GM18858 (cell line): ENCODE data around the gene POLR1F.
A peak's percentile ranks its signal among the peaks of the same experiment; 100 is the strongest.
"Not testable (repeated sequence)": the region's sequence is repeated elsewhere in the genome, so short reads cannot be mapped to it uniquely, and the experiment has no call there.

Experiments
- ATAC-seq: cut with Tn5 transposase; IDR thresholded peaks from one replicate; pipeline ENCODE4 v1.9.1; 2021; ENCODE audit not compliant: unreplicated experiment

Gene POLR1F, protein sequence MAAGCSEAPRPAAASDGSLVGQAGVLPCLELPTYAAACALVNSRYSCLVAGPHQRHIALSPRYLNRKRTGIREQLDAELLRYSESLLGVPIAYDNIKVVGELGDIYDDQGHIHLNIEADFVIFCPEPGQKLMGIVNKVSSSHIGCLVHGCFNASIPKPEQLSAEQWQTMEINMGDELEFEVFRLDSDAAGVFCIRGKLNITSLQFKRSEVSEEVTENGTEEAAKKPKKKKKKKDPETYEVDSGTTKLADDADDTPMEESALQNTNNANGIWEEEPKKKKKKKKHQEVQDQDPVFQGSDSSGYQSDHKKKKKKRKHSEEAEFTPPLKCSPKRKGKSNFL

GRCh38 chr7:19708397-19709248 is at the start of gene POLR1F:
POLR1F (minus strand) TSS chr7:19709037; CDS start chr7:19709016, 21 bp downstream.
- ATAC-seq = peak; percentile 98

GRCh38 chr7:19754521-19755116 is 45.8 kb upstream of the POLR1F start:
- ATAC-seq = no peak

DNA sequence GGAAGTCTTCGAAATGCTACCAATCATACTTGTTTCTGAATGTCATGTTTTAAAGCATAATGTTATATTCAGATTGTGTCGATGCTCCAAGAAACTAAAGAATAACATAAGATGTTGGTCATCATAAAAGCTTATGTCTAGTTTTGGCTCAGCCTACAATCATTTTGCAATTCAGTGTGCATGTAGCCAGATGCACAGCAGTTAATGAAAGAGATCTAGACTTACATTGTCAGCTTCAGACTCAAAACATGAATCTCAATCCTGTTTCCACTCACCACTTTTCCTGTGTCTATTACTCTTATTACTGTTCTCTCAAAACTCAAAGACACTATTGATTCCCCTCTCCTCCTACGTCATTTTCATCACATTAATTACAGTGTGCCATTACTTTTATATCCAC is 43.2 kb upstream of the POLR1F start:
- no peak for ATAC-seq

- no peak for ATAC-seq
Observed at GRCh38 chr7:19749658-19750057, 40.8 kb upstream of the POLR1F start.

DNA sequence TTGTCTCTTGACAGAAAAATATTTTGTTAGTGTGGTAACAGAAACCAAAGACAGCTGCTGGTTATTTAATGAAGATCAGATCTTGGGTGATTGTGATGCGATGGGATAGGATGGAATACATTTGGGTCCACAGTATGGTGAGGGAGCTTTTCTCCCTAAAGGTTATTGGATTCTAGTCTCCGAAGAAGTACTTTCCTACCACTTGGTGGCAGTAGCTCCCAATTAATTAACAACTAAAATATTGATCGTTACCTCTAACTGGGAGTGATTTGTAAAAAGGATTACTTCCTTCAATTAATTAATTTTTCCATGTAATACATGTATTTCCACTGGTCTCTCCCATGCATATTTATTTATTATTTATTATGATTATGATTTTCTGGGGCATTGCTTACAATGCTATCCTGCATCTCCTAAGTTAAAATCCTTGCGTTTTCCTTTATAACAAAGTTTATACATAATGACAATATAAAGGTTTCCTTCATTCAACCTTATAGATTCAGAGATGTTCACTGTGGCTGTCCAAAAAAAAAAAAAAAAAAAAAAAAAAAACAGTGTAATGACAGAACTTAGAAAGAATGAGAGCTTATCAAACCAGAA is 39.0 kb upstream of the POLR1F start:
- ATAC-seq = peak; percentile 47

GRCh38 chr7:19744075-19744474 is 35.2 kb upstream of the POLR1F start:
- ATAC-seq = no peak

- no peak for ATAC-seq
Observed at GRCh38 chr7:19728716-19729115, 19.9 kb upstream of the POLR1F start.

DNA sequence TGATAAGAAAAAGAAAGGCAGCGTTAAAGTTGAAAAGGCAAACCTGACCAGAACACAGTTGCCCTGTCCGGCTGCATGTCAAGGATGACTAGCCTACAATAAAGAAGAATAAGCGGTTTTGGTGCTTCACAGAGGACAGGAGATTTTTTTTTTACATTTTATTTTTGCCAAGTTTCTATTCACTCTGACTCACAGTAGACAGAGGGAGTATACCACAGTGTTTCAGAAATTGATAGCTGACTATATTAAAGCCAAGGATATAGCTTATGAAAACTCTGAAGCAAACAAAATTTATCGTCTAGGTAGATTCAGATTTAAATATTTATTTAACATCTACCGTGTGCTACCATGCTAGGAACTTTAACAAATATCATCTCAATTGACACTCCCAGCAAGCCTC is 16.9 kb upstream of the POLR1F start:
- ATAC-seq = no peak

- ATAC-seq = no peak
Observed at GRCh38 chr7:19715499-19715898, 6.7 kb upstream of the POLR1F start.

DNA sequence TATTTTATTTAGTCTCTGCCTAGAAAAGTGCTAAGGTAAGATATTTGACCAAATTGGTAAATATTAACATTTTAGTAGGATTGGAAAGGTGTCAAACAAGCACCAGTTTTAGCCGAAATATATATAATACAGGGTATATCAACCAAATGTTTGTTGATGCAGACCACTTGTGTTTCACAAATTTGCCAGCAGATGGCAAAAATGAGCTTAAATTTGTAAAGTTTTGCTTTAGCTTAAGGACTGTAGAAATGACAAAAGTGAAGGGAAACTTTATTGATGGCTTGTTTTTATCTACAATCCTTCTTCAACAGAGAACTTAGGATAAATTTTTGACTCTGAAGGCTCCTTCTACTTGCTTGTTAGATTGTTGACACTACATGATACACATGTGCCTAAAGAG is 4.8 kb upstream of the POLR1F start:
- no peak for ATAC-seq

DNA sequence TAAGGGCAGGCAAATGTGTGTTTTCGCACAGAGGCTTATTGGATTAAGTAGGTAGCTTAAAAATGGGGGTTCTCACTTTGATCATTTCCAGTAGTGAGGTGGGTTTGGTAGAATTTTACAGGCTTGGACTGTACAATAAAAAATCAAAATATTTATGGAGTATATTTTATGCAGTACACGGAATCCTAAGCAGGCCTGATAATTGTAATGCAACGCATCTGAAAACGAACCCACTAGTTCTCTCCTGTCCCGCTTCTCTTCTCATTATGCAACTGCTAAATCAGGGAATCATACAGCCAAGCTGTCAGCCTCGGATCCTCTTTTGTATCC is 377 bp upstream of the POLR1F start:
- no peak for ATAC-seq

GRCh38 chr7:19707240-19707639 is 1.6 kb downstream of the POLR1F start:
- no peak for ATAC-seq

DNA sequence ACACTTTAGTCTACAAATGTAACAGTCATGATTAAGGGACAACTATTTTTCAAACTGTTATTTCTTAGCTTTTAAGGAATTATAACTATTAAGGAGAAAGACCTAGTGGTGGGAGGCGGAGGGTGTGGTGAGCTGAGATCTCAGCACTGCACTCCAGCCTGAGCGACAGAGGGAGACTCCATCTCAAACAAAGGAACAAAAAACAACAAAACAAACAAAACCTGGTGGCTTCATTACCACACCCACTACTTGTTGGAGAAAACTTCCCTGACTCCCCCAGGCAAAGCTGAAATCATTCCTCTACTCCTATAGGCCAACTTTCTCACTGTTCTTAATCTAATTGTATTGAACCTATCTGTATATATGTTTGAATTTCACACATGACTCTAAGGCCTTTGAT is 3.2 kb downstream of the POLR1F start:
- ATAC-seq = no peak

DNA sequence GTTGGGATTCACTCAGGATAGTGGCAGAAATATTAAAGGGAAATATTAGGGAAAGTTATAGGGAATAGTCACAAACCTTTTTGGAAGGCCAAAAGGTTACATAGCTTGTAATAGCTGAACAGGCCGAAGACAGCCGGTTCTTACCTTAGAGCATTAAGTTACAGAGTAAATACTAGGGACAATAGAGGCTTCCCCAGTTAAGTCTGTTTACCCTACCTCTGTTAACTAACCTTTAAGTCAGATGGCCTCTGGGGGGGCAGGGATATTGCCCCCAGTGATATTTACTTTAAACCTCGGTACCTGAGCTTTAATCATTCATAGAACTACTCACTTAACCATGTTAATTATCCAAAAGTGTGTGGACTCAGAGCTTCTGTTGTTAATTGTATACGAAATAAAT is 7.4 kb downstream of the POLR1F start:
- no peak for ATAC-seq

DNA sequence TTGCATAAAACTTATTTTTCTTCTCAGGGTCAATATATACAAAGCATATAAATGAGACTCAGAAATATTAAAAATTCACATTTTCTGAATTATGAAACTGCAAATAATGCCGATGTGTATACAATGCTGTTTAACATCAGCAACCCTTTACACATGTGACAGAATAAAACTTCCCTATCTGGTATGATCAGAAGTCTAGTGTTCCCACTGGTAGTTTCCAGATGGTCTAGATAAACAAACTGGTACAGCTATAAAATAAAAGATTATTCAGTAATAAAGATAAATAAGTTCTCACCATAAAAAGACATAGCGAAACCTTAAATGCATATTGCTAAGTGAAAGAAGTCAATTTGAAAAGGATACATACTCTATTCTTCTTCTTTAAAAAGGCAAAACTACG is 7.9 kb downstream of the POLR1F start:
- ATAC-seq = no peak

DNA sequence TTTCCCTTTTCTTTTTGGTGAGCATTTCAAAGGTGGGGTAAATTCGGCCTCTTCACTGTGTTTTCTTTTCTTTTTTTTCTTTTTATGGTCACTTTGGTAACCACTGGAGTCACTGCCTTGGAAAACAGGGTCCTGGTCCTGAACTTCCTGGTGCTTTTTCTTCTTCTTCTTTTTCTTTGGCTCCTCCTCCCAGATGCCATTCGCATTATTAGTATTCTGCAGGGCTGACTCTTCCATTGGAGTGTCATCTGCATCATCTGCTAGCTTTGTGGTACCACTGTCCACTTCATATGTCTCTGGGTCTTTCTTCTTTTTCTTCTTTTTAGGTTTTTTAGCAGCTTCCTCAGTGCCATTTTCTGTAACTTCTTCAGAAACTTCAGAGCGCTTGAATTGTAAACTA is 10.5 kb downstream of the POLR1F start:
- no peak for ATAC-seq

- ATAC-seq = no peak
Observed at GRCh38 chr7:19696926-19697325, 11.9 kb downstream of the POLR1F start.

GRCh38 chr7:19692111-19692828 is 16.6 kb downstream of the POLR1F start:
- no peak for ATAC-seq

DNA sequence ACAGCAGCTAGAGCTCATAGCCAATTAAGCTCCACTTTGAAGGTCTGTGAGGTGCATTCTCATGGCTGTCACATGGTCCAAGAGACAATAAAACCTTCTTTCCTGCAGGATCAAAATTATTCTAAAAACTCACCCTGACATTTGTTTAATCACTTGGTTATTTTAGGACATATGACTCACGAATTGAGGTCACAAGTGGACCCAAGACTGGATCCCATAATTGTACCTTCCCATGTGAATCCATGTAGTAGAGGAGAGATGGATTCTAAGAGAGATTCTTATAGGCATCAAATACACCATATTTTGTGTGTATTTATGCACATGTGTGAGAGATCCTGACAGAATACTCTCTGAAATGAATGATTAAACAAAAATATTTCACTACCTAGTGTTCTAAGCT is 18.1 kb downstream of the POLR1F start:
- ATAC-seq = no peak

- ATAC-seq = not testable (repeated sequence)
Observed at GRCh38 chr7:19689130-19689529, 19.7 kb downstream of the POLR1F start.

DNA sequence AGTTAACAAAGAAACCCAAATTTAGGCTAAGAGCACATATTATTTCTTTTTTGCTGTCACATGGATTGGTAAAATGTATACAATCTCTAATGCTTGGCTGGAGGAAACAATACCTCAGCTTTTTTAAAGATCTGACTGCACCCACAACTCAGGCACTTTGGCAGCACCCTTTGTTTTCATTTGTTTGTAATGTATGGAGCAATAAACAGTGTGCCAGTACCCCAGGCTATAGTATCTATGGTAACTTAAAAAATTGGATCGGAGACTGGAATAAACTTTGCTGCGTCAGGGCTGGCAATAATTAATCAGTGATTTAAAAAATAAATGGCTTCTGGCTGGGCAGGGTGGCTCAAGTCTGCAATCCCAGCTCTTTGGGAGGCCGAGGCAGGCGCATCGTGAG is 27.2 kb downstream of the POLR1F start:
- ATAC-seq = no peak
